Heart left ventricle (tissue), 13 donors: ENCODE results near the gene CCNB1.

Experiments
- CTCF ChIP-seq, 12 donors: fragments of 200-600 bp; sonication (generic) in 4 of 12; IDR thresholded peaks; one replicate each; pipeline versions ENCODE4 v1.5.0 to v1.8.0; 2018 to 2022; ENCODE audit warnings: antibody characterized with exemption in 12 of 12, mild to moderate bottlenecking in 5 of 12
- POLR2A ChIP-seq, 2 donors: fragments of 450-650 bp; IDR thresholded peaks; one replicate each; pipeline ENCODE4 v1.6.1; 2017; ENCODE audit warnings: antibody characterized with exemption in 2 of 2, mild to moderate bottlenecking in 2 of 2, moderate library complexity in 2 of 2
- donor health status: ischemic (EF 13 %, LVEDD 7.1; RV severe dilation, severe dysfunction).
- donor health status: DM: no; HTN: yes; CAD: no.
- donor health status: DM: no; HTN: no; CAD: no.
- donor health status: ischemic (EF 25% LVEDD 6.9; RV normal size, moderate dysfunction).
- donor health status: ischemic (EF 25% LVEDD 5.7; RV mildly dilated, moderate dysfunction).
- donor health status: ischemic (EF 35%, LVEDD 5.7; RV mildly dilated, moderate dysfunction).
- donor health status: nonischemic (EF 11% LVEDD 7.7; RV severe dilation, severe dysfunction).
- donor health status: DM: yes; HTN: yes; CAD: no.
- donor health status: PGD.
- donor health status: ischemic (EF 29% LVEDD 5.4; RV normal size, mild dysfunction).
- donor health status: nonischemic (EF 23%, LVEDD 6.1; RV moderate dilation, normal function).

GRCh38 chr5:69219939-69220338, 53.0 kb downstream of the CCNB1 start:
- TF ChIP-seq CTCF (IDR thresholded peaks at IDR 0.05) (no peak), POLR2A (IDR thresholded peaks at IDR 0.05) (no peak)
